ENCODE data around the gene BAG2.

The BAG2 gene

DNA sequence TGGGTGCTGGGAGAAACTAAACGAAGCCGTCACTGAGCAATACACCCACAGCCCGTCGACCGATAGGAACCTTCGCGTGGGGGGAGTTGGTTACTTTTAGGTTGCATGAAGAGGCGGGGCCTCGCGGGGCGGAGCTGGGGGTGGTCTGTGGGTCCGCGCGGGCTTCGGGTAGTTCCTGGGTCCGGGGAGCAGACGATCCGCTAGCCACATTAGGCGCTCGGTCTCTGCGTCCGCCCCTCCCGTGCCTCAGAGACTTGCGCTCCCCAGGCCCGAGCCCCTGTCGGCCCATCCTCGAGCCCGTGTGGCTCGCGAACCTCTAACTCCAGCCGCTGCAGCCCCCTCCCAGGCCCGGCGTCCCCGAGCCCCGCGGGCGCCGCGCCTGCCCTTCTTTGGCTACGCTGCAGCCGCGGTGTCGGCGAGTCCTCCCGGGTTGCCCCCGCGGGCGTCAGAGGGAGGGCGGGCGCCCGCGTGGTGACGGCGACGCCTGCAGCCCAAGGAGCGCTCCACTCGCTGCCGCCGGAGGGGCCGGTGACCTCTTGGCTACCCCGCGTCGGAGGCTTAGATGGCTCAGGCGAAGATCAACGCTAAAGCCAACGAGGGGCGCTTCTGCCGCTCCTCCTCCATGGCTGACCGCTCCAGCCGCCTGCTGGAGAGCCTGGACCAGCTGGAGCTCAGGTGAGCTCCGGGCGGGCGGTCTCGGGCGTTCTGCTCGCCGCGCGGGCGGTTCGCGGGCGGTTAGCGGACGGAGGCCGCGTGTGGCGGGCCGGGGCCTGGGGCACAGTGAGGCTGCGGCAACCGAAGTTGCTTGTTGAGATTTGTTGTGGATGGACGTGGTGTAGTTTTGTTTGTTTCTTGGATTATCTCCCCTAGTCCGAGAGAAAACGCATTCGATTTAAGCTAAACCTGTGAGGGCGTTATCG, at the start of gene BAG2:
Gene BAG2, plus strand, starts transcription at position 191 of the 920 bp plus-strand sequence. Its CDS starts 372 bp downstream, at position 563.
- DNase-seq, result peak; percentile 94

GRCh38 chr6:57123111-57123510, 49.0 kb upstream of the BAG2 start:
- DNase-seq, result no peak

DNA sequence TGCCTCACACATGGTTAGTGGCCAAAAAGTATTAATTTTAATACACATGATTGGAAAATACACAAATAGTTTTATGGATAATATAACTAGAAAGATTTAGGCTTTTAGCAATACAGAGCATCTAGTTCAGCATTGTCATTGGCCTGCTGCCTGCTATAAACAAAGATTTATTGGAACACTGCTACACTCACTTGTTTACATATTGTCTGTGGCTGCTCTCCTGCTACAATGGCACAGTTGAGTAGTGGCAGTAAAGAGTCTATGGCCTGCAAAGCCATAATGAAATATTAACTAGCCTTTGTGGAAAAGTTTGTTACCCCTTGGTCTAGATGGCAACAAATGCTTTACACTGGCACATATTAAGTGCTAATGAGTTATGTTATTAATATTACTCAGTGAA, 44.4 kb upstream of the BAG2 start:
- no peak for DNase-seq

DNA sequence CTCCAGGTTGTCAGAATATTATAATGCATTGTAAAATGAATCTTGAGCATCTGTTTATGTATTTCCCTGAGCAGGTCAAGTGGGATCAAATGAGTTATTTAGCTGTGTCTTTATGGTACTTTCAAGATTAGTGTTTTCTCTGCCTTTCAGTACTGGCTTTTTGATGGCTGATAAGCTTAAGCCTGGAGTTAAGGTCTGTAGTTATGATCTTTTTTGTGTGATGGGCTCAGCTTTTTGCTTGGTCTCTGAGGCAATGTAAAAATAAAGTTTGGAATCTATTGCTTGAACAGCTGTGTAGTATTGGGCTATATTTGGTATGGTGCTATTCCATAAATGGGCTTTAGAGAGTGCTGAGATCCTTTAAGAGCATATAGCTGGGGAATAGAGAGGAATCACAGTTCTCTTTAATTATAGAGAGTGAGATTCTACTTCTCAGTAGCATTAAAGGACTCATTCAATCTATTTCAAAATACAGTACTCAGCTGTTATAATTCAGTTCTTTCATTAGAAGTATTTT, 41.4 kb upstream of the BAG2 start:
- no peak for DNase-seq

DNA sequence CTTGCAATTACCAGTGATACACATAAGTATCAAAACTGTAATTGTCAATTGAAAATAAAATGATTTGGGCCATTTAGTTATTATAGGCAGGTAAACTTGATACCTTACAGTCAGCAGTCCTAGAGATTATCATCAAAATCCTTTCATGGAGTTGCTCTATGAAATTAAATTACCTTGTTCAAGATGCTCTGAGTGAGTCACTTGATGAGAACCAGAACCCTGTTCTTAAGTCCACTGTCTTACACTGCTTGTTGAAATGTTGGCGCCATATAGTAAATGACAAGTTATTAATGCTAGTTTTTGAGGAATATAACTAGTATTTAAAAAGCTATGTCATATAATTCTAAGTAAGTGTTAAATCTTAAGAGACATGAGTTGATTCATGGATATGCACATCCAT, 37.2 kb upstream of the BAG2 start:
- DNase-seq, result no peak

- no peak for DNase-seq
Measured at GRCh38 chr6:57135885-57136284, 36.2 kb upstream of the BAG2 start.

DNA sequence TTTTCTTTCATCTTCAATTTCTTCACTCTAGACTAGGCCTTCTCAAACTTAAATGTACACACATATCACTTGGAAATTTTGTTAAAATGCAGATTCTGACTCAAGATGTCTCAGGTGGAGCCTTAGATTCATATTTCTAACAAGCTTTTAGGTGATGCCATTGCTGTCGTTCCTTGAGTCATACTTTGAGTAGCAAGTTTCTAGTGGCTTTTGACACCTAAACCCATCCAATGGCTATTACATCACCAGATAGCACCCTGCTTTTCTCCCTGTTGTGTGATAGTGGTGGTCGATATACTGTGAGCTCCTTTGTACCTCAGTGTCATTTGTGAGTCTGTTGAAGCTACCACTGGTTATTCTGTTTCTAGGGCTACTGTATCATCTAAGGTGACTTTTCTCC, 34.8 kb upstream of the BAG2 start:
- DNase-seq, result no peak

- DNase-seq, result no peak
Measured at GRCh38 chr6:57138026-57138425, 34.1 kb upstream of the BAG2 start.

DNA sequence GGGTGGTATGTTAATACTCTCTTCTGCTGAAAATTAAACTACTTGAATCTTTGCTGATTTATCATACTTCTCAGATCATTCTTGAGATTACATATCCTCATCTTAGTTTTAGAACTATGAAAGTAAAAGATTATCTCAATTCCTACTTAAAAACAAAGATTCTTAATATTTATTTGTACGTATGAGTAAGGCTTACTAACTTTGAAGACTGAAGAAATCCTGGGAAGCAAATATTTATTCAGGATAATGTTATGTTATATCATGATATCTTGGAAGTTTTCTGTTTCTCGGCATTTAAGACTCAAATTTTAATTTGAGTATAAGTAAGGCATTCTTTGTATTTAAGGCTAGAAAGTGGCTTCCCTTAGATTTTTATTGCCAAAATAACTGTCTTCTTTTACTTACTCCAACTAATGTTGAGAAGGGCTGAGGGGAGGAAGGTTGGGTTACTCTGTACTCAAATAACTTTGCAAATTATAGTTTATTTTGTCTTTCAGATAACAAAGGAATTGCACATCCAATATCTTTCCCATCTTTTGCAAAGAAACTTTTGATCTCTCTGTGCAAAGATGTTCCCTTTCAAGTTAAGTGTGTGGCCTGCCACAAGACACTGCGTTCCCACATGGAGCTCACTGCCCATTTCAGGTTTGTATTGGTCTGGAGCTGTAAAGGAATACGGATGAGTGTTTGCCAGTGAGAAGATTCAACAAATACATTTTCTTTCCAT, 30.5 kb upstream of the BAG2 start:
- no peak for DNase-seq

- no peak for DNase-seq
Measured at GRCh38 chr6:57142178-57142525, 30.0 kb upstream of the BAG2 start.

DNA sequence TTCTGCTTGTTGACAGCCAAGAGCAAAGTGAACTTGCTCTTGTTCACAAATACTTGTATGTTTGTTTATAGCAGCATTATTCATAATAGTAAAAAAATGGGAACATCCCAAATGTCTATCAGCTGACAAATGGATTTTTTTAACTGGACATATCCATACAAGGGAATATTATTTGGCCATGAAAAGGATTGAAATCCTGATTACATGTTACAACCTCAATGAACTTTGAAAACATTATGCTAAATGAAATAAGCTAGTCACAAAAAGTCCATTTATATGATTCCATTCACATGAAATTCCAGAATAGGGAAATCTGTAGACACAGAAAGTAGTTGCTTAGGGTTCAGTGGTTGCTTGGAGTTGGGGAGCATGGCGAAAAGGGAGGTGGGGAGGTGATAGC, 28.4 kb upstream of the BAG2 start:
- no peak for DNase-seq

- no peak for DNase-seq
Measured at GRCh38 chr6:57147401-57147800, 24.7 kb upstream of the BAG2 start.

GRCh38 chr6:57147955-57148858, 23.9 kb upstream of the BAG2 start:
- DNase-seq, result no peak

DNA sequence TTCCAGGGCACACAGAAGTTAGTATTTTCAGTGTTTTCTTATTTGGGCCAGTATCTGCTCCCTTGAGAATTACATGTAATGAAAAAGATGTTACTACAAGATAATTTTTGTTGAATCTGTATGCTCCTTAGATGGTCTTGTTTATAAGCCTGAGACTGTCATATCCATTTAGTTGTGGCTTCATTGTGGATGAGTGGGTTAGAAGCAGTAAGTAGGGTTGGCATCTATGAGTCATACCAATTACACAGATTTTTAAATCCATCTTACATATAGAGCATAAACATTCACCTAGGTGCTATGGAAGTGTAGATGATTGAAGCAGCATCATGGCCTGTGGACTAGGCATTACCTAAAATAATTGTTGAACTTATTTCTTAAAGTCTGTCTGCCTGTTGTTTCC, 13.5 kb upstream of the BAG2 start:
- DNase-seq, result no peak

GRCh38 chr6:57159127-57159526, 13.0 kb upstream of the BAG2 start:
- no peak for DNase-seq

- no peak for DNase-seq
Measured at GRCh38 chr6:57162028-57162427, 10.1 kb upstream of the BAG2 start.

GRCh38 chr6:57162516-57162915, 9.6 kb upstream of the BAG2 start:
- DNase-seq, result no peak

DNA sequence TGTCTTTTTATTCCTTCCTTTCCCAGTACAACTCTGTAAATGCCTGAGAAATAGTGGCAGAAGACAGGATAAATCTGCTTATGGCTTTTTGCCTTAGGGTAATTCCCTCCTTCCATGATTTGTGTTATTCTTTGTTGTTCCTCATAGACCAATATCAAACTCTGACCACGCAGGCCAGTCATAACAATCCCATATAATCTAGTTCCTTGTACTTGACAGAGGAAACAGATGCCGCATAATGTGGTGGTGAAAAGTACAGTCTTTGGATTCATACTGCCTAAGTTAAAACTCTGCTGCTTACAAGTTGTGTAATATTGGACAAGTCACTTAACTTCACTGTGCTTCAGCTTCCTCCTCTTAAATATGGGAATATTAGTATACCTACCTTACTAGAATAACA, 8.2 kb upstream of the BAG2 start:
- no peak for DNase-seq

DNA sequence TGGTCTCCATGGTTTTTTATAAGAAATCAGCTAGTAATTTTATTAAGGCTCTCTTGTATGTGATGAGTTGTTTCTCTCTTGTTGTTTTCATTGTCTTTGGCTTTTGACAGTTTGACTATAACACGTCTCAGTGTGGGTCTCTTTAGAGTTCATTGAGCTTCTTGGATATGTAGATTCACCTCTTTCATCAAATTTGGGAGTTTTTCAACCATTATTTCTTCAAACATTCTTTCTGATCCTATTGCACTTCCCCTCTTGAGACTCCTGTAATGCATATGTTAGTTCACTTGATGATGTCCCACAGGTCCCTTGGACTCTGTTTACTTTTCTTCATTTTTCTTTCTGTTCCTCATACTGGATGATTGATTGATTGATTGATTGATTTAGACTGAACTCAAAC, 7.0 kb upstream of the BAG2 start:
- no peak for DNase-seq

- DNase-seq, result peak; percentile 12
Measured at GRCh38 chr6:57173056-57173885, 1.1 kb downstream of the BAG2 start.

- DNase-seq, result no peak
Measured at GRCh38 chr6:57173886-57174510, 1.9 kb downstream of the BAG2 start.

GRCh38 chr6:57174511-57174907, 2.4 kb downstream of the BAG2 start:
- no peak for DNase-seq
